Measurements from ENCODE around the gene HECTD2.
"Not testable (repeated sequence)": the region's sequence is repeated elsewhere in the genome, so short reads cannot be mapped to it uniquely, and the experiment has no call there.

DNA sequence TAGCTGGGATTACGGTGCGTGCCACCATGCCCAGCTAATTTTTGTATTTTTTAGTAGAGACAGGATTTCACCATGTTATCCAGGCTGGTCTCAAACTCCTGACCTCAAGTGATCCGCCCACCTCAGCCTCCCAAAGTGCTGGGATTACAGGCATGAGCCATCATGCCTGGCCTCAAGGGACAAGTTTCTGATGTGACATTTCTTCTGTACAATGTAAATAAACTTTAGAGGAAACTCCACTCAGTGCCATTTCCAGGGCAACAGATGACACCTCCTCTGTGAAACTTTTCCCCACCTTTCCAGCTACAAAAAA, 19.7 kb upstream of the HECTD2 start:
- TF ChIP-seq, protein P1, sequence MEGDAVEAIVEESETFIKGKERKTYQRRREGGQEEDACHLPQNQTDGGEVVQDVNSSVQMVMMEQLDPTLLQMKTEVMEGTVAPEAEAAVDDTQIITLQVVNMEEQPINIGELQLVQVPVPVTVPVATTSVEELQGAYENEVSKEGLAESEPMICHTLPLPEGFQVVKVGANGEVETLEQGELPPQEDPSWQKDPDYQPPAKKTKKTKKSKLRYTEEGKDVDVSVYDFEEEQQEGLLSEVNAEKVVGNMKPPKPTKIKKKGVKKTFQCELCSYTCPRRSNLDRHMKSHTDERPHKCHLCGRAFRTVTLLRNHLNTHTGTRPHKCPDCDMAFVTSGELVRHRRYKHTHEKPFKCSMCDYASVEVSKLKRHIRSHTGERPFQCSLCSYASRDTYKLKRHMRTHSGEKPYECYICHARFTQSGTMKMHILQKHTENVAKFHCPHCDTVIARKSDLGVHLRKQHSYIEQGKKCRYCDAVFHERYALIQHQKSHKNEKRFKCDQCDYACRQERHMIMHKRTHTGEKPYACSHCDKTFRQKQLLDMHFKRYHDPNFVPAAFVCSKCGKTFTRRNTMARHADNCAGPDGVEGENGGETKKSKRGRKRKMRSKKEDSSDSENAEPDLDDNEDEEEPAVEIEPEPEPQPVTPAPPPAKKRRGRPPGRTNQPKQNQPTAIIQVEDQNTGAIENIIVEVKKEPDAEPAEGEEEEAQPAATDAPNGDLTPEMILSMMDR (IDR thresholded peaks at IDR 0.05): not testable (repeated sequence)
- TF ChIP-seq POLR2A (IDR thresholded peaks at IDR 0.05): not testable (repeated sequence)

Data from right lobe of liver (tissue), 4 donors.